ENCODE measurements around the gene COL5A1.

- TF ChIP-seq CTCF (conservative IDR thresholded peaks at IDR 0.05; ENCODE audit: low read depth, low read length) (no peak), EZH2phosphoT487 (IDR thresholded peaks at IDR 0.05; ENCODE audit: borderline replicate concordance, low read length) (no peak), EZH2 (IDR thresholded peaks at IDR 0.05; ENCODE audit: low read length, unreplicated experiment) (no peak)
These were observed 244.9 kb downstream of the COL5A1 start for GRCh38 chr9:134886413-134886913.
